CD4-positive, alpha-beta T cell treated with Interleukin-12 subunit alpha and Interleukin-12 subunit beta, for 1 hour (primary cell): Measurements from ENCODE around the gene DCDC2.
"Not testable (repeated sequence)": the region's sequence is repeated elsewhere in the genome, so short reads cannot be mapped to it uniquely, and the experiment has no call there.

Experiments used
- DNase-seq: peaks from one replicate; pipeline ENCODE4 v3.0.0-alpha.2; 2020

DCDC2 gene

GRCh38 chr6:24255676-24256075 is 102.2 kb downstream of the DCDC2 start:
- DNase-seq = no peak

GRCh38 chr6:24253360-24253759 is 104.5 kb downstream of the DCDC2 start:
- no peak for DNase-seq

GRCh38 chr6:24252280-24252679 is 105.6 kb downstream of the DCDC2 start:
- no peak for DNase-seq

- DNase-seq = no peak
These were observed 106.5 kb downstream of the DCDC2 start for GRCh38 chr6:24251339-24251738.

GRCh38 chr6:24249926-24250325 is 107.9 kb downstream of the DCDC2 start:
- DNase-seq = no peak

- no peak for DNase-seq
These were observed 112.6 kb downstream of the DCDC2 start for GRCh38 chr6:24245275-24245674.

GRCh38 chr6:24242924-24243323 is 114.9 kb downstream of the DCDC2 start:
- DNase-seq = no peak

DNA sequence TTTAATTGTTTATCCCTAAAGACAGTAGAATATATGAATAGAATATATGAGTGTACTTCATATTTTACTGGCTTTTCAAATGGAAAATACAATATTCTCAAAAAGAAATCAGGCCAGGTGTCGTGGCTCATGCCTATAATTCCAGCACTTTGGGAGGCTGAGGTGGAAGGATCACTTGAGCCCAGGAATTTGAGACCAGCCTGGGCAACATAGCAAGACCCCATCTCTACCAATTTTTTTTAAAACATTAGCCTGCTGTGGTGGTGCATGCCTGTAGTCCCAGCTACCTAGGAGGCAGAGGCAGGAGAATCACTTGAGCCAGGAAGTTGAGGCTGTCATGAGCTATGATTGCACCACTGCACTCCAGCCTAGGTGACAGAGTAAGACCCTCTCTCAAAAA is 116.1 kb downstream of the DCDC2 start:
- not testable (repeated sequence) for DNase-seq

- no peak for DNase-seq
These were observed 116.9 kb downstream of the DCDC2 start for GRCh38 chr6:24240943-24241342.

- DNase-seq = no peak
These were observed 117.4 kb downstream of the DCDC2 start for GRCh38 chr6:24240380-24240928.

- no peak for DNase-seq
These were observed 119.2 kb downstream of the DCDC2 start for GRCh38 chr6:24238700-24239099.

GRCh38 chr6:24236779-24237178 is 121.1 kb downstream of the DCDC2 start:
- not testable (repeated sequence) for DNase-seq

DNA sequence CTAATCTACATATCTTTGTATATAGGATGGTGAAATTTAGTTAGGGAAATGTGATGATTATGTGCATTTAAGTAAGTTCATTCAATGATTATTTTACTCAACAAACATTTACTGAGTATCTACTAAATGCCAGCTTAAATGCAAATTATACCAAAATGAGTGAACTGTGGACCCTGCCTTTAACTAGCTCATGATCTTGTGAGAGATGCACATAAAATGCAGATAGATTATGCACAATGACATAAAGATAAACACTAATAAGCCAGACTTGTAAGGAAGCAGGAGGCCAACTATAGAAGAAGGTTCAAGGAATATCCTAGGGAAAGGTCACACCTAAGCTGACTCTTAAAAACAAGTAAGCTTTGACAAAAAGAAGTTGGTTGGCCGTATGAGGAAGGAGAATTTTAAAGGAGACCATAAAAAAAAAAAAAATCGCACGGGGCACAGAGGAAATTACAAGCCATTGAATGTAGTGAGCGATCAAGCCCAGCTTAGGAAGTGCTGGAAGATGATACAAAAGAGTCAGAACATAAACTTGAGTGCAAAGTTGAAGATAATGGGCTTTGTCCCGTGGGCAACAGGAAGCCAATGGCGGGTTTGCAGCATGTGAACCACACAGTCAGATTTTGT is 123.9 kb downstream of the DCDC2 start:
- DNase-seq = no peak

- DNase-seq = no peak
These were observed 126.4 kb downstream of the DCDC2 start for GRCh38 chr6:24231438-24231977.

DNA sequence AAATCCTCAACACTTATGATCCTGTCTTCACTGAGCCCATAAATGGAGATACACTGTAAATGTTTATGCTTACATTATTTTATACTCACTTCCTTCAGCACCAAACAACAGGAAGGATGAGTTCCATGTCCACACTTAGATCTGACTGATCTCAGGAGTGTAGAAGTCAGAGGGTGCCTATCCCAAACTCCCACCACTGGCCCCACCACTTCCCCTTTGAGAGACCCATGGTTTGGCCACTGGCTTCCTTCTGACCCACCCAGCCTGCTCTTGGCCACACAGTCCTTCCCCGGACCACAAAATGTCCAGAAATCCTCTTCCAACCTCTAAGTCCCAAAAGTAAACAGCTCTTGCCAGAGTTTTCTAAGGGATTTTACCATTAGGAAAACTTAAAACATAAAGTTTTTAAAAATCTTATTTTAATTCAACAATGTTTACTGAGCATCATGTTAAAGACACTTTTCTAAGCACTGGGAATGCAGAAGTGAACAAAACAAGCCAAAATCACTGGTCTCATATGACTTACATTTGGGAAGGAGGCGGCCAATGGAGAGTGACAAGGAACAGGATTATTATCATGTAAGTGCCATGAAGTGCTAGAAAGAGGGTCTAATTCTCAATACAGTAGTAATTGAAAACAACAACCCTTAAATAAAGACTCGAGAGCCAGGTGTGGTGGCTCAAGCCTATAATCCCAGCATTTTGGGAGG is 128.0 kb downstream of the DCDC2 start:
- DNase-seq = no peak

- DNase-seq = peak; percentile 4
These were observed 129.1 kb downstream of the DCDC2 start for GRCh38 chr6:24228681-24229255.

DNA sequence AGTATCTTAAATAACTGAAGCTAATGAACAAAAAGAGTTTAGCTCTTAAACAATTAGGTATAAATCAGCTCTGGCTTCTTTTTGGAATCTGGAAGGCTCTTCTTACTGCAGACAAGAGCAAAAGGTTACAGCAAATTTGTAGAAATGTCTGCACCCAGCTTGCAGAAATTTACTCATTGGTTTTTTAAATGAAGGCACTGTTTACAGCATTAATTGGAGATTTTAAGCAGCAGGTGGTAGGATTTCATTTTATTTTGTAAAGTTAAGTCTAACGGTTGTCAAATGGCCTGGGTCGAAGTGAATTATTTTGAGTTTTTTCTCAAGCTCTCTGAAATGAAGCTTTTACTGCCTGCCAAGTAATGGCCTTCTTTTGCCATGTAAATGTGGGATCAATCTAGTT is 129.7 kb downstream of the DCDC2 start:
- no peak for DNase-seq

- DNase-seq = no peak
These were observed 130.3 kb downstream of the DCDC2 start for GRCh38 chr6:24227556-24227955.

GRCh38 chr6:24226541-24226940 is 131.3 kb downstream of the DCDC2 start:
- no peak for DNase-seq

DNA sequence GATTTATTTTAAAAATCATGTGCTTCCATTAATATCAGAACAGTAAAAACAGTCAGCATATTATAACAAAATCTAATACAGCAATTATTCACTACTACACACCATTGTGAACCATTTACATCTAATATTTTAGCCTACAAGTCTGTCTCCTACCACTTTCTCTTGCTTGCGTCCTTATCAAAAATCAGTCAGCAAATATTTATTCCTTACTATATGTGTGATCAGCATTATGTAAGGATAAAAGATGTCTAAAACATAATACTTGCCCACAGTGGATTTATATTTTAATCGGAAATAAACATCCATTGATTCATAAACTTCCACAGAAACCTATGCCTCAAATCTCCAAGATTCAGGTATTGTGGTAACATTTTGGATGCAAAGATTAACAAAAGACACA is 132.0 kb downstream of the DCDC2 start:
- DNase-seq = no peak

- no peak for DNase-seq
These were observed 134.5 kb downstream of the DCDC2 start for GRCh38 chr6:24223115-24223919.

DNA sequence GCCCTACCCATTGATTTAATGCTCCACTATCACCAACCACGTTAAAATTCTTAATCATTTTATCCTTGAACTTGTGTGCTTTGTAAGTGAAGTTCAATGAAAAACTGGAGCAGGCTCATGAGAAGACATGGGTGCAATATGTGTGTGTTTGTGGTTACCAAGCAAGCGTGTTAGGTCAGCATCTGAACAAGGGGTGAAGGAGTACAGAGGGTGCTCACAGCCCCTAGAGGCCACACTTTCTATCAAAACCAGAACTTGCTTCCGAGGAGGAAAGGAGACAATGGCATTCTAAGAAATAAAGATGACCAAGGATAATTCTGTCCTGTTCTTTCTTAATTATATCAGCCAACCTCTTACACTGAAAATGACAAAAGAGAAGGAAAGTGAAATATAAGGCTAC is 138.2 kb downstream of the DCDC2 start:
- DNase-seq = no peak

- no peak for DNase-seq
These were observed 142.9 kb downstream of the DCDC2 start for GRCh38 chr6:24214984-24215383.
